Hematopoietic multipotent progenitor cell treated with erythropoietin and hydrocortisone succinate and interleukin-3 and kit ligand, for 6 days (in vitro differentiated cells): ENCODE measurements around the gene MPL.
A peak's percentile ranks its signal among the peaks of the same experiment; 100 is the strongest.
"Not testable (repeated sequence)": the region's sequence is repeated elsewhere in the genome, so short reads cannot be mapped to it uniquely, and the experiment has no call there.

ENCODE experiments used
- DNase-seq: peaks from one replicate; pipeline ENCODE4 v3.0.0-alpha.2; 2015

MPL gene

GRCh38 chr1:43382027-43382779 lies 44.6 kb downstream of the MPL start:
- DNase-seq, result no peak

DNA sequence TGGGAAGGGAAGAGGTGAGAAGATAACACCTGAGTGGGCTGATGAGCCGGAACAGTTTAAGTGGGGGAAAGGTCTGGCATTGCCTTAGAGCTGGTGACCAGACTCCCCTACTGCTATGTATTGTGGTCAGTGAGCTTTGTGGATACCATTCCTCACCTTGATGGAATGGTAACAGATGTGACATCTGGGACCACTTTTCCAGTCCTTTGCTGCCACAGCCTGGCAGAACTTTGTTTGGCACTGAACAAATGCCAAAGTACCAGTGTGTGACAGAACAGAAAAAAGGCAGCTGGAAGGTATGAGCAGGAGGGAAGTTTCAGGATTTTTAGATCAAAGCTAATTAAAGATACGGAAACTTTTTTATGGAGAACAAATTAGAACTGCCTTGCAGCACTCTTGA lies 45.8 kb downstream of the MPL start:
- no peak for DNase-seq

- DNase-seq, result no peak
Observed at GRCh38 chr1:43386676-43387075, 49.1 kb downstream of the MPL start.

GRCh38 chr1:43387976-43388599 lies 50.5 kb downstream of the MPL start:
- DNase-seq, result no peak

GRCh38 chr1:43388613-43389012 lies 51.0 kb downstream of the MPL start:
- DNase-seq, result no peak

- peak; percentile 96 for DNase-seq
Observed at GRCh38 chr1:43389326-43390313, 52.0 kb downstream of the MPL start, which contains the start of the genes MED8 and SZT2. Gene MED8 (minus strand): TSS chr1:43389800. CDS start chr1:43389764, 36 bp downstream. Gene SZT2 (plus strand): TSS chr1:43389899. CDS start chr1:43389969, 70 bp downstream.

DNA sequence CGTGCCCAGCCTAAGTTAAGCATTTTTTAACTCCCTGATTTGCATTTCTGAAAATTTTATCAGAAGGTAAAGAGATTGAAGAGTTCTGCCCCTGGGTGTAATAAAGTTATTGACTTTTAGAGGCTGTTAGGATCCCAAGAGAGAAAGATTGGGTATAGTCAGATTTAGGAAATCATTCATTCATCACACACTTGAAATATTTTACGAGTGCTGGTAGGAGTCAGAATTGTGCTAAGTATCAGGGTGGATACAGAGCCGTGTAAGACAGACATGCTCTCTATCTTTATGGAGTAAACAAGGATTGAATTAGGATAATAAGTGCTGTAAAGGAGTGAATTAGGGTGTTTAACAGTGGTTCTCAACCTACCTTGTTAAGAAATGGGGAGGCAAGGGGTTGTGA lies 55.1 kb downstream of the MPL start:
- DNase-seq, result no peak

- DNase-seq, result no peak
Observed at GRCh38 chr1:43395523-43395922, 57.9 kb downstream of the MPL start.

DNA sequence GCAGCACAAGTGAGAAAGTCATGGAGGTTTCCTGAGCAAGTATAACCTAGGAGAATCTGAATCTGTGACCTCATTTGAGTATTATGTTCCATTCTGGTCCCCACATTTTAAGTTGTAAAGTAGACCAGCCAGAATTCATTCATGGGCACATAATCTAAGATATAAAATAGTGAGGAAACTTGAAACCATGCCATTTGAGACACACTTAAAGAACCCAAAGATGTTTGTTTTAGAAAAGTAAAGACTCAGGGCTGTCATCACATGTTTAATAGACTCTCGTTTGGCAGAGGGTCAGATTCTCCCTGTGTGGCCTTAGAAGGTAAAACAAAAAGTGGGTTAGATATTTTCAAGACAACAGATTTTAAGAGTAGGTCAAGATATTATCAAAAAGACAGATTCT lies 58.4 kb downstream of the MPL start:
- DNase-seq, result no peak

DNA sequence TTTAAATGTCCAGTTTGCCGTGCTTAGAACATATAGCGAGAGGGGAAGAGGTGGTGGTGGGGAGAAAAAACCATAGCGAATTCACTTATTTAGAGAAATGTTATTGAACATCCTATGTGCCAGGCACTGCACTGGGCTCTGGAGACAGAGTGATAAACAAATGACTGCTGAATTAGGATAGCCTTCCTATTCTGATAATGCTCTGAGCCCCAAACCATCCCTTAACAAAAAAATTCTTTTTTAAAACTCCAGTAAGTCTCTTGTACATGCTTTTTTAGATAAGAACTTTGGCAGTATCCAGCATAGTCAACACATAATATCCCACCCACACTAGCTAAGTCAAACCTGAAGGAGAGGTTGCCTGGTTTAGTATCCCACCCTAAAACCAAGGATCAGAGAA lies 60.6 kb downstream of the MPL start:
- peak; percentile 73 for DNase-seq

GRCh38 chr1:43400441-43400840 lies 62.8 kb downstream of the MPL start:
- not testable (repeated sequence) for DNase-seq

- DNase-seq, result peak; percentile 58
Observed at GRCh38 chr1:43402089-43402865, 64.7 kb downstream of the MPL start.
